DOHH2 (cell line): Measurements from ENCODE around the gene ATL2.

Source experiments
- CTCF ChIP-seq: fragments of 200-600 bp; sonication (generic); IDR thresholded peaks from one replicate; pipeline ENCODE4 v1.5.1; 2014; ENCODE audit warnings: antibody characterized with exemption, mild to moderate bottlenecking, low read depth, low read length; ENCODE audit not compliant: poor library complexity, severe bottlenecking
- EZH2phosphoT487 ChIP-seq: fragments of 200-600 bp; sonication (generic); IDR thresholded peaks from 2 replicates; pipeline ENCODE4 v1.6.1; 2017; ENCODE audit warnings: borderline replicate concordance, mild to moderate bottlenecking, antibody characterized with exemption, low read length, moderate library complexity, mixed read lengths

- TF ChIP-seq CTCF (no peak), EZH2phosphoT487 (no peak)
These were observed 13.9 kb upstream of the ATL2 start for GRCh38 chr2:38390947-38391346.
